ENCODE data around the gene TTC32. TPM values are rescaled to one million over a fixed set of nuclear protein-coding genes. Genes with fewer than 3 reads are reported as not detected.
A peak's percentile ranks its signal among the peaks of the same experiment; 100 is the strongest.

Gene TTC32
- total RNA-seq, 1 experiment from 2014 or later, result 12.7 TPM

DNA sequence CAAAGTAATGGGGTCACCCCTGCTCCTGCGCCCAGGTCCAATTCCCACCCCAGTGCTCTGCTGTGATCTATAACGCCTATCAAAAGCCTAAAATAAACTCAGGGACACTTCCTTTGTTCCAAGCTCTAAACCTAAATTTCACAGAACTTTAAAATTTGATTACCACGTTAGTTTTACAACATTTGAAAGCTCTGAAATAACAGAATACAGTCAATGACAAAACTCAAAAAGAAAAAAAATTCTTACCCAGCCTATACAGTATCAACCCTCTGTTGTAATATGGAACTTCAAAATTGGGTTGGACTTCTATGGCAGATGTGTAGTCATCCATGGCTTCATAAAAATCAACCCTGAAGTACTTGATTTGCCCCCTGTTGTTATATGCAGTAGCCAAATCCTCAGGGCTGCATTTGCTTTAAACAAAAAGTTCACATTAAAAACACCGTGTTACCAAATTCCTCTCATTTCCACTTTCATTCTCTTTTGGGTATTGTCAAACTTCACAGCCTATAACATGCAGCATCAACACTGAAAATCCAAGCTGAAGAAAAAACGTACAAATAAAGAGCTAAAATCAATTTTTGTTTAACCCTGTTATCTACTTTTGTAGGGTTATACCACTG lies 4.0 kb downstream of the TTC32 start:
- ChIA-PET POLR2A (no interaction called here), CTCF (no interaction called here)
- DNase-seq (ENCODE audit: low read depth, low spot score) (no peak), ATAC-seq (no peak)
- peaks cover 8% of the 10 kb centered on the region for H3K36me3 ChIP-seq (ENCODE audit: control insufficient read depth, insufficient read depth, low read length)
- peak overlapping the region; percentile 34; the same call in 1 of the 2 replicates for H3K27ac ChIP-seq (ENCODE audit: low read length)
- no peaks in the 10 kb centered on the region for H3K9me3 ChIP-seq (ENCODE audit: control insufficient read depth, insufficient read depth, low read depth, low read length)
- in situ Hi-C loops (cut with HindIII; ENCODE audit: low pct_unique_long_range_greater_than_20kb, low sequenced_read_pairs) (no loop called here), intact Hi-C loops (cut with micrococcal nuclease; ENCODE audit: unreplicated experiment) (no loop called here)
- peaks cover 39% of the 10 kb centered on the region for H3K4me1 ChIP-seq (ENCODE audit: control insufficient read depth, insufficient read depth, low read length)
- H3K27me3 ChIP-seq (ENCODE audit: control insufficient read depth, insufficient read depth, low read length), result no peaks in the 10 kb centered on the region
- TSS peak; percentile 8 for BruUV-seq (replicated peaks)
- no peak for TF ChIP-seq POLR2AphosphoS5 (IDR thresholded peaks at IDR 0.05; ENCODE audit: low read depth, low read length)
- TF ChIP-seq, protein P1, sequence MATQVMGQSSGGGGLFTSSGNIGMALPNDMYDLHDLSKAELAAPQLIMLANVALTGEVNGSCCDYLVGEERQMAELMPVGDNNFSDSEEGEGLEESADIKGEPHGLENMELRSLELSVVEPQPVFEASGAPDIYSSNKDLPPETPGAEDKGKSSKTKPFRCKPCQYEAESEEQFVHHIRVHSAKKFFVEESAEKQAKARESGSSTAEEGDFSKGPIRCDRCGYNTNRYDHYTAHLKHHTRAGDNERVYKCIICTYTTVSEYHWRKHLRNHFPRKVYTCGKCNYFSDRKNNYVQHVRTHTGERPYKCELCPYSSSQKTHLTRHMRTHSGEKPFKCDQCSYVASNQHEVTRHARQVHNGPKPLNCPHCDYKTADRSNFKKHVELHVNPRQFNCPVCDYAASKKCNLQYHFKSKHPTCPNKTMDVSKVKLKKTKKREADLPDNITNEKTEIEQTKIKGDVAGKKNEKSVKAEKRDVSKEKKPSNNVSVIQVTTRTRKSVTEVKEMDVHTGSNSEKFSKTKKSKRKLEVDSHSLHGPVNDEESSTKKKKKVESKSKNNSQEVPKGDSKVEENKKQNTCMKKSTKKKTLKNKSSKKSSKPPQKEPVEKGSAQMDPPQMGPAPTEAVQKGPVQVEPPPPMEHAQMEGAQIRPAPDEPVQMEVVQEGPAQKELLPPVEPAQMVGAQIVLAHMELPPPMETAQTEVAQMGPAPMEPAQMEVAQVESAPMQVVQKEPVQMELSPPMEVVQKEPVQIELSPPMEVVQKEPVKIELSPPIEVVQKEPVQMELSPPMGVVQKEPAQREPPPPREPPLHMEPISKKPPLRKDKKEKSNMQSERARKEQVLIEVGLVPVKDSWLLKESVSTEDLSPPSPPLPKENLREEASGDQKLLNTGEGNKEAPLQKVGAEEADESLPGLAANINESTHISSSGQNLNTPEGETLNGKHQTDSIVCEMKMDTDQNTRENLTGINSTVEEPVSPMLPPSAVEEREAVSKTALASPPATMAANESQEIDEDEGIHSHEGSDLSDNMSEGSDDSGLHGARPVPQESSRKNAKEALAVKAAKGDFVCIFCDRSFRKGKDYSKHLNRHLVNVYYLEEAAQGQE (IDR thresholded peaks at IDR 0.05; ENCODE audit: insufficient read depth in 1 of 2, low read depth in 2 of 2, low read length in 1 of 2), result no peak
- no peak for TF ChIP-seq TCF7L2 (IDR thresholded peaks at IDR 0.05; ENCODE audit: low read depth, low read length)
- TF ChIP-seq, protein P2, sequence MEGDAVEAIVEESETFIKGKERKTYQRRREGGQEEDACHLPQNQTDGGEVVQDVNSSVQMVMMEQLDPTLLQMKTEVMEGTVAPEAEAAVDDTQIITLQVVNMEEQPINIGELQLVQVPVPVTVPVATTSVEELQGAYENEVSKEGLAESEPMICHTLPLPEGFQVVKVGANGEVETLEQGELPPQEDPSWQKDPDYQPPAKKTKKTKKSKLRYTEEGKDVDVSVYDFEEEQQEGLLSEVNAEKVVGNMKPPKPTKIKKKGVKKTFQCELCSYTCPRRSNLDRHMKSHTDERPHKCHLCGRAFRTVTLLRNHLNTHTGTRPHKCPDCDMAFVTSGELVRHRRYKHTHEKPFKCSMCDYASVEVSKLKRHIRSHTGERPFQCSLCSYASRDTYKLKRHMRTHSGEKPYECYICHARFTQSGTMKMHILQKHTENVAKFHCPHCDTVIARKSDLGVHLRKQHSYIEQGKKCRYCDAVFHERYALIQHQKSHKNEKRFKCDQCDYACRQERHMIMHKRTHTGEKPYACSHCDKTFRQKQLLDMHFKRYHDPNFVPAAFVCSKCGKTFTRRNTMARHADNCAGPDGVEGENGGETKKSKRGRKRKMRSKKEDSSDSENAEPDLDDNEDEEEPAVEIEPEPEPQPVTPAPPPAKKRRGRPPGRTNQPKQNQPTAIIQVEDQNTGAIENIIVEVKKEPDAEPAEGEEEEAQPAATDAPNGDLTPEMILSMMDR (IDR thresholded peaks at IDR 0.05), result no peak
- TF ChIP-seq SIN3A (IDR thresholded peaks at IDR 0.05; ENCODE audit: borderline replicate concordance, insufficient read depth, low read depth, low read length), result no peak
- H3K4me3 ChIP-seq (ENCODE audit: low read depth in 2 of 2, low read length in 2 of 2), result peak overlapping the region in 1 of 2 experiments; percentile 10; a peak in 1 of 4 replicates

DNA sequence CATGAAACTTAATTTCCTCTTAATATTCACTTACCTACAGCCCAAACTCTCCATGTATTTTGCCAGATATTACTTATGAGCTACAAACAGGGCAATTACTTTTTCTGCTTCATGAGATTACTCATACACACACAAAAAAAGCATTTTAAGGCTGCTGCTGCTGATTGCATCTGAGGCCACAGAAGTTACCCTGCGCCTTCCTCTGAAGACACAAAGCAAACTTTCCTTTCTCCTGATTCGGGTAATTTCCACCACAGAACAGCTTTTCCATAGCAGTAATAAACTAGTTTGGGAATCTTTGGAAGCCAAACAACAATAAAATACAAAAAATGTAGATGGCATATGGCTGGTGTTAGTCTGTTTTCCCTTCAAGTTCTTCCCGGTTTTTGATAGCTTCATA lies 6.2 kb downstream of the TTC32 start:
- H3K4me3 ChIP-seq (ENCODE audit: low read depth in 2 of 2, low read length in 2 of 2), result no peak overlapping the region
- H3K4me1 ChIP-seq (ENCODE audit: control insufficient read depth, insufficient read depth, low read length), result peaks cover 35% of the 10 kb centered on the region
- BruUV-seq (replicated peaks), result no TSS peak
- ChIA-PET POLR2A (interaction anchor here (0.7 kb wide), 1 partner anchor 96 kb away, joined by 7 read pairs; no protein-coding TSS in a partner anchor), CTCF (no interaction called here)
- intact Hi-C loops (cut with micrococcal nuclease; ENCODE audit: unreplicated experiment), result no loop called here
- no peak overlapping the region for H3K27ac ChIP-seq (ENCODE audit: low read length)
- ATAC-seq (no peak), DNase-seq (ENCODE audit: low read depth, low spot score) (no peak)
- no peaks in the 10 kb centered on the region for H3K27me3 ChIP-seq (ENCODE audit: control insufficient read depth, insufficient read depth, low read length)
- TF ChIP-seq, protein P2 (IDR thresholded peaks at IDR 0.05), result no peak
- TF ChIP-seq TCF7L2 (IDR thresholded peaks at IDR 0.05; ENCODE audit: low read depth, low read length) (no peak), SIN3A (IDR thresholded peaks at IDR 0.05; ENCODE audit: borderline replicate concordance, insufficient read depth, low read depth, low read length) (no peak), POLR2AphosphoS5 (IDR thresholded peaks at IDR 0.05; ENCODE audit: low read depth, low read length) (no peak)
- TF ChIP-seq, protein P1 (IDR thresholded peaks at IDR 0.05; ENCODE audit: insufficient read depth in 1 of 2, low read depth in 2 of 2, low read length in 1 of 2), result no peak
- in situ Hi-C loops (cut with HindIII; ENCODE audit: low pct_unique_long_range_greater_than_20kb, low sequenced_read_pairs), result no loop called here
- H3K36me3 ChIP-seq (ENCODE audit: control insufficient read depth, insufficient read depth, low read length), result peaks cover 8% of the 10 kb centered on the region
- H3K9me3 ChIP-seq (ENCODE audit: control insufficient read depth, insufficient read depth, low read depth, low read length), result no peaks in the 10 kb centered on the region
